ENCODE results near the gene LRRC75B. TPM values are rescaled to one million over a fixed set of nuclear protein-coding genes. Genes with fewer than 3 reads are reported as not detected.
A peak's percentile ranks its signal among the peaks of the same experiment; 100 is the strongest.

LRRC75B gene
- total and polyA plus RNA-seq, 4 donors, result 4.4 to 17.9 (median 11.1) TPM

GRCh38 chr22:24588381-24588756 is 4.5 kb downstream of the LRRC75B start:
- no peak for ATAC-seq (ENCODE audit: insufficient read depth, low FRiP score)
- no peak for TF ChIP-seq CTCF (IDR thresholded peaks at IDR 0.05; ENCODE audit: control extremely low read depth, extremely low read depth)
- Histone ChIP-seq H3K27me3 (ENCODE audit: control insufficient read depth in 3 of 3, insufficient read depth in 3 of 3, low read length in 2 of 3) (no peaks in the 10 kb centered on the region), H3K4me1 (ENCODE audit: control insufficient read depth in 5 of 5, insufficient read depth in 5 of 5, low read length in 5 of 5) (peaks cover 0 to 20% (median 9%) of the 10 kb centered on the region in 5 donors), H3K27ac (ENCODE audit: low read depth in 1 of 2, low read length in 1 of 2) (no peak overlapping the region), H3K9ac (ENCODE audit: insufficient read depth in 1 of 2, low read length in 2 of 2) (no peak overlapping the region), H3K9me3 (ENCODE audit: control insufficient read depth in 4 of 4, insufficient read depth in 3 of 4, low read length in 3 of 4) (no peaks in the 10 kb centered on the region), H3K36me3 (ENCODE audit: control insufficient read depth in 4 of 4, insufficient read depth in 4 of 4, low read length in 4 of 4) (peaks cover 0 to 25% (median 13%) of the 10 kb centered on the region in 4 donors), H3K4me3 (no peak overlapping the region)
- WGBS, 2 donors, result 64 to 81% methylated on average over 6 to 13 of the region's 13 CpGs
- peak in 2 of 3 donors; percentile 43 to 59 for DNase-seq

GRCh38 chr22:24587948-24588347 is 4.9 kb downstream of the LRRC75B start:
- no peak for DNase-seq
- Histone ChIP-seq H3K9me3 (ENCODE audit: control insufficient read depth in 4 of 4, insufficient read depth in 3 of 4, low read length in 3 of 4) (no peaks in the 10 kb centered on the region), H3K36me3 (ENCODE audit: control insufficient read depth in 4 of 4, insufficient read depth in 4 of 4, low read length in 4 of 4) (peaks cover 0 to 25% (median 13%) of the 10 kb centered on the region in 4 donors), H3K9ac (ENCODE audit: insufficient read depth in 1 of 2, low read length in 2 of 2) (no peak overlapping the region), H3K27ac (ENCODE audit: low read depth in 1 of 2, low read length in 1 of 2) (no peak overlapping the region), H3K27me3 (ENCODE audit: control insufficient read depth in 3 of 3, insufficient read depth in 3 of 3, low read length in 2 of 3) (no peaks in the 10 kb centered on the region), H3K4me1 (ENCODE audit: control insufficient read depth in 5 of 5, insufficient read depth in 5 of 5, low read length in 5 of 5) (peaks cover 0 to 21% (median 11%) of the 10 kb centered on the region in 5 donors), H3K4me3 (no peak overlapping the region)
- TF ChIP-seq CTCF (IDR thresholded peaks at IDR 0.05; ENCODE audit: control extremely low read depth, extremely low read depth), result no peak
- ATAC-seq (ENCODE audit: insufficient read depth, low FRiP score), result no peak
- 82 to 90% methylated on average over 8 of the region's 8 CpGs for WGBS, 2 donors

- Histone ChIP-seq H3K9me3 (ENCODE audit: control insufficient read depth in 4 of 4, insufficient read depth in 3 of 4, low read length in 3 of 4) (no peaks in the 10 kb centered on the region), H3K27me3 (ENCODE audit: control insufficient read depth in 3 of 3, insufficient read depth in 3 of 3, low read length in 2 of 3) (no peaks in the 10 kb centered on the region), H3K4me3 (no peak overlapping the region), H3K27ac (ENCODE audit: low read depth in 1 of 2, low read length in 1 of 2) (no peak overlapping the region), H3K36me3 (ENCODE audit: control insufficient read depth in 4 of 4, insufficient read depth in 4 of 4, low read length in 4 of 4) (peaks cover 0 to 25% (median 13%) of the 10 kb centered on the region in 4 donors), H3K4me1 (ENCODE audit: control insufficient read depth in 5 of 5, insufficient read depth in 5 of 5, low read length in 5 of 5) (peaks cover 0 to 19% (median 10%) of the 10 kb centered on the region in 5 donors), H3K9ac (ENCODE audit: insufficient read depth in 1 of 2, low read length in 2 of 2) (no peak overlapping the region)
- DNase-seq, result no peak
- no peak for TF ChIP-seq CTCF (IDR thresholded peaks at IDR 0.05; ENCODE audit: control extremely low read depth, extremely low read depth)
- no peak for ATAC-seq (ENCODE audit: insufficient read depth, low FRiP score)
- WGBS, 2 donors, result 86 to 91% methylated on average over 5 of the region's 5 CpGs
Measured at GRCh38 chr22:24587251-24587650, 5.6 kb downstream of the LRRC75B start.

- 94 to 95% methylated on average over 24 of the region's 24 CpGs for WGBS, 2 donors
- H3K4me1 ChIP-seq (ENCODE audit: control insufficient read depth in 5 of 5, insufficient read depth in 5 of 5, low read length in 5 of 5), result peaks cover 0 to 16% (median 4%) of the 10 kb centered on the region in 5 donors
Measured at GRCh38 chr22:24585927-24586546, 6.8 kb downstream of the LRRC75B start.

More at GRCh38 chr22:24585927-24586546, 6.8 kb downstream of the LRRC75B start:
- H3K9me3 ChIP-seq (ENCODE audit: control insufficient read depth in 4 of 4, insufficient read depth in 3 of 4, low read length in 3 of 4), result no peaks in the 10 kb centered on the region
- H3K27me3 ChIP-seq (ENCODE audit: control insufficient read depth in 3 of 3, insufficient read depth in 3 of 3, low read length in 2 of 3), result no peaks in the 10 kb centered on the region
- H3K36me3 ChIP-seq (ENCODE audit: control insufficient read depth in 4 of 4, insufficient read depth in 4 of 4, low read length in 4 of 4), result peaks cover 0 to 25% (median 13%) of the 10 kb centered on the region in 4 donors
- no peak for TF ChIP-seq CTCF (IDR thresholded peaks at IDR 0.05; ENCODE audit: control extremely low read depth, extremely low read depth)
- H3K27ac ChIP-seq (ENCODE audit: low read depth in 1 of 2, low read length in 1 of 2), result no peak overlapping the region
- DNase-seq (no peak), ATAC-seq (ENCODE audit: insufficient read depth, low FRiP score) (no peak)
- H3K9ac ChIP-seq (ENCODE audit: insufficient read depth in 1 of 2, low read length in 2 of 2), result no peak overlapping the region
- H3K4me3 ChIP-seq, result no peak overlapping the region

Measured in lung (tissue), 12 donors.